ENCODE measurements around the gene CGREF1. TPM values are rescaled to one million over a fixed set of nuclear protein-coding genes. Genes with fewer than 3 reads are reported as not detected.
A peak's percentile ranks its signal among the peaks of the same experiment; 100 is the strongest.

The CGREF1 gene
- total RNA-seq, 1 experiment from 2014 or later, result 1.0 TPM

DNA sequence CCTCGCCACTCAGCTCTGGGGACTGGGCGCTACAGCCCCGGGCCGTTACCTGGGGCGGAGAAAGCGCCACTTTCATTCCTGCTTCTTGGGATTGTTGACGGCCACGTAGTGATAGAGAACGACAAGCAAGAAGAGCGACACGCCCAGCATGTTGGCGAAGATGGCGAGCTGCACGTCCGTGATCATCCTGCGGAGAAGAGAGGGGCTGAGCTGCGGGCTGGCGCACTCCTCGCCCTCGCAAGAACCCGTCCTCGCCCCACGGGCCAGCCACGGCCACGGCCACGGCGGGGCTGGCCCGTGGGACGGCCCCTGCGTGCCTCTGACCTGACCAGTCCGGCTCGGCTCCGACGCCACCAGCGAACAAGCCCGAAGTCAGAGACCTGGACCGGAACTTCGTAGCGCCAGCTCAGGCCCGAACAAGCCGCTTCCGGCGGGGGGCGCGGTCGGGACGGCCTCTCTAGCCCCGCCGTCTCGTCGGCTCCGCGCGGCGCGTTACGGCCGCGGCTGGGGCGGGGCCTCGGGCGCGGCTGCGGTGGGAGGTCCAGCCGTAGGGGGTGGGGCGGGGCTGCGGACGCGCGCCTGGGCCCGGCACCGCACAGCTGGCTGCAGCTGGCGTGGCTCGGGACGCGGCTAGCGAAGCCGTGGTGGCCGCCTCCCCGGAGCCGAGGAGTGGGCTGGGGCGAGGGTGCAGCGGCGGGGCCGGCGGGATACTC lies 47.5 kb downstream of the CGREF1 start, which contains the start of gene OST4:
TSS of gene OST4 (minus strand) at position 378 of the 713 bp plus-strand sequence.
- H3K27me3 ChIP-seq (ENCODE audit: control insufficient read depth, insufficient read depth, low read length), result no peaks in the 10 kb centered on the region
- peak; percentile 99 for DNase-seq
- H3K4me3 ChIP-seq (ENCODE audit: insufficient read depth, low read depth, low read length), result peak within 1 kb of the TSS; percentile 99
- H3K36me3 ChIP-seq (replicated peaks; ENCODE audit: control insufficient read depth, insufficient read depth, low read length), result peaks cover 18% of the 10 kb centered on the region

DNA sequence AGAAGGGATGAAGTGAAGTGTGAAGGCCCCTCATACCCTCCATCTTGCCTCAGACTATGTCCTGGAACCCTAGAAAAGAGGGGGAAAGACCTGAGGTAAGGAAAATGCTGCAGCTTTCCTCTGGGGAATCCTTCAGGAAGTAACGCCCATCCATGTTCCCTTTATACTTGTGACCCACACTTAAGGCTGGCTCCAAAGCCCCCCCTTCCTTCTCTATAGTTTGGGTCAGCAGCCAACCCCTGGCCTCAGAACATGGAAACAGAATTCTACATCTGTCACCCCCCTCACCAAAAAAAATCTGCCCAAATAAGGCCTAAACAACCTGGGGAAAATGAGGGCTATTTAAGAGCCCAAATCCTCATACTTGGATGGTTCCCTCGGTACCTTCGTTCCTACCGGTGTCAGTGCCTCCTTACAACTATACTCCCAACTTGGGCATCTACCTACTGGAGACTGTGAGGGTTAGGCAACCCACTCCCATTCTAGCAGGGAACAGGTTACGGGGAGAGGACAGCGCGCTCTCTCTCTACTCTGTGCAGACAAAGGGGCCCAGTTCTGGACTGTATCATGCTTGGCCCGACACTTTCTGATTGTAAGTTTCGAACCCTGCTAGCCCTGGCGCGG lies 48.2 kb downstream of the CGREF1 start:
- DNase-seq, result no peak
- Histone ChIP-seq H3K36me3 (replicated peaks; ENCODE audit: control insufficient read depth, insufficient read depth, low read length) (peaks cover 18% of the 10 kb centered on the region), H3K27me3 (ENCODE audit: control insufficient read depth, insufficient read depth, low read length) (no peaks in the 10 kb centered on the region), H3K4me3 (ENCODE audit: insufficient read depth, low read depth, low read length) (peak overlapping the region; percentile 99)

GRCh38 chr2:27069961-27070618 lies 48.8 kb downstream of the CGREF1 start:
- Histone ChIP-seq H3K27me3 (ENCODE audit: control insufficient read depth, insufficient read depth, low read length) (no peaks in the 10 kb centered on the region), H3K36me3 (replicated peaks; ENCODE audit: control insufficient read depth, insufficient read depth, low read length) (peaks cover 22% of the 10 kb centered on the region), H3K4me3 (ENCODE audit: insufficient read depth, low read depth, low read length) (no peak overlapping the region)
- no peak for DNase-seq

- H3K4me3 ChIP-seq (ENCODE audit: insufficient read depth, low read depth, low read length), result no peak overlapping the region
Observed at GRCh38 chr2:27069436-27069835, 49.5 kb downstream of the CGREF1 start.

DNA sequence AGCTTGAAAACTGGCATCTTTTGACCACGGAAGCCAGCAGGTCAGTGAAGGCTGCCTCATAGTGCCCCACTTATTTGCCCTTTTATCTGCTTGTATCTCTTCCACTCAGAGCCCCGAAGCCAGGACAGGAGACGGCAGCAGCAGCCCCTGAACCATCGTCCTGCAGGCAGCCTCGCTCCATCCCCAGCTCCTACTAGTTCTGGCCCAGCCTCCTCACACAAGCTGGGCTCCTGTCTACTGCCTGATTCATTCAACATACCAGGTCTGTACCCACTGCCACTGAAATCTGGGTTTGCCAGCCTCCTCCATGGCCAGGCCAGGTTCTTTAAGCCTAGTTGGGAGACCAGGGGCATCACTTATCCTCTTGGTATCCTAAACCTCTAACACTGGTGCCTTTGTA lies 51.5 kb downstream of the CGREF1 start:
- Histone ChIP-seq H3K4me3 (ENCODE audit: insufficient read depth, low read depth, low read length) (no peak overlapping the region), H3K36me3 (replicated peaks; ENCODE audit: control insufficient read depth, insufficient read depth, low read length) (peaks cover 22% of the 10 kb centered on the region), H3K27me3 (ENCODE audit: control insufficient read depth, insufficient read depth, low read length) (no peaks in the 10 kb centered on the region)
- DNase-seq, result no peak

More at GRCh38 chr2:27069436-27069835, 49.5 kb downstream of the CGREF1 start:
- Histone ChIP-seq H3K27me3 (ENCODE audit: control insufficient read depth, insufficient read depth, low read length) (no peaks in the 10 kb centered on the region), H3K36me3 (replicated peaks; ENCODE audit: control insufficient read depth, insufficient read depth, low read length) (peaks cover 22% of the 10 kb centered on the region)
- DNase-seq, result no peak

DNA sequence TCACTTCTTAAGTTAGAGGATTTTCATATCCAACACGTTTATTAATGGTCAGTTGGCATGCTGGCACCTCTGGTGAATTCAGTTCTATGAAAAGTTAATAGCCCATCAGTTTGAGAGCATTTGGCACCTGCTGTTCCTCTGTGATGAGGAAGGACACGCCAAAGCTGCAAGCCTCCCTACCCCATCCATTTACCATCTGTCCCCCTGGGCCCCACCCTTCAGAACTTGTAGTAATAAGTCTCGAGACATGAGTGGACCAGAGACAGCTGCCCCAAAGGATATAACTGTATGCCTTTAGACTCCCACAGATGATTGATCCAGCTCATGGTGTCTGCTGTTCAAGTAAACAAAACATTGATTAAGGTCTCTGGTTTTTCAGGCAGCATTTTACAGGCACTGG lies 53.8 kb downstream of the CGREF1 start:
- DNase-seq, result no peak
- H3K27me3 ChIP-seq (ENCODE audit: control insufficient read depth, insufficient read depth, low read length), result no peaks in the 10 kb centered on the region
- peaks cover 21% of the 10 kb centered on the region for H3K36me3 ChIP-seq (replicated peaks; ENCODE audit: control insufficient read depth, insufficient read depth, low read length)
- no peak overlapping the region for H3K4me3 ChIP-seq (ENCODE audit: insufficient read depth, low read depth, low read length)

GRCh38 chr2:27060323-27060722 lies 58.6 kb downstream of the CGREF1 start:
- H3K4me3 ChIP-seq (ENCODE audit: insufficient read depth, low read depth, low read length), result no peak overlapping the region
- H3K36me3 ChIP-seq (replicated peaks; ENCODE audit: control insufficient read depth, insufficient read depth, low read length), result peaks cover 15% of the 10 kb centered on the region
- no peak for DNase-seq
- H3K27me3 ChIP-seq (ENCODE audit: control insufficient read depth, insufficient read depth, low read length), result no peaks in the 10 kb centered on the region

GRCh38 chr2:27059141-27059820 lies 59.6 kb downstream of the CGREF1 start:
- H3K27me3 ChIP-seq (ENCODE audit: control insufficient read depth, insufficient read depth, low read length), result no peaks in the 10 kb centered on the region
- no peak for DNase-seq
- H3K36me3 ChIP-seq (replicated peaks; ENCODE audit: control insufficient read depth, insufficient read depth, low read length), result peaks cover 18% of the 10 kb centered on the region
- no peak overlapping the region for H3K4me3 ChIP-seq (ENCODE audit: insufficient read depth, low read depth, low read length)

DNA sequence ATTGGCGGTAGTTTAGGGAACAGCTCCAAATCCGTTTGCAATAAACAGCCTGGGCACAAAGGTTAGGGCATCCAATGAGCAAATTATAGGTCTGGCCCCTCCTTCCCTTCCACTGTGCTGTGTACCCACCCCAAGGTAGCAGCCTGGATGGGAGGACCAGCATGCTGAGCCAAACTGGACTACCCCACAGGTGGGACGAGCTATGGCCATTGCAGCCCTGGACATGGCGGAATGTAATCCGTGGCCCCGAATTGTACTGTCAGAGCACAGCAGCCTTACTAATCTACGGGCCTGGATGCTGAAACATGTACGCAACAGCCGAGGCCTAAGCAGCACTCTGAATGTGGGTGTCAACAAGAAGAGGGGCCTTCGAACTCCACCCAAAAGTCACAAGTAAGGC lies 60.7 kb downstream of the CGREF1 start:
- Histone ChIP-seq H3K4me3 (ENCODE audit: insufficient read depth, low read depth, low read length) (no peak overlapping the region), H3K27me3 (ENCODE audit: control insufficient read depth, insufficient read depth, low read length) (no peaks in the 10 kb centered on the region), H3K36me3 (replicated peaks; ENCODE audit: control insufficient read depth, insufficient read depth, low read length) (peaks cover 22% of the 10 kb centered on the region)
- DNase-seq, result no peak

DNA sequence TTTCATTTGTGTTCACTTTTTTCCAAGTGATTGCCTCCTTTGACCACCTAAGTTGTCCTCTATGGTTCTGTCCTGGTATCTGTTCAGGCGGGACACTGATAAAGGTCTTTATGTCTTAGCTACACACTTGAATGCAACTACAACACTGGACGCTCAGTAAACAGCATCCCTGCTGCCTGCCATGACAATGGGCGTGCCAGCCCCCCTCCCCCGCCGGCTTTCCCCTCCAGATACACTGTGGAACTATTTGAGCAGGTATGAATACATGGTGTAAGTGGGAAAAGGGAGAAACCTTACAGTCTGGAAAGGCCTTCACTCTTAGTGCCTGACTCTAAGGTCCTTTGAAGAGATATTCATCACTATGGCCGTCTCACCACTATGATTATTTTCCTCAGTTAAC lies 61.7 kb downstream of the CGREF1 start:
- Histone ChIP-seq H3K27me3 (ENCODE audit: control insufficient read depth, insufficient read depth, low read length) (no peaks in the 10 kb centered on the region), H3K36me3 (replicated peaks; ENCODE audit: control insufficient read depth, insufficient read depth, low read length) (peaks cover 22% of the 10 kb centered on the region), H3K4me3 (ENCODE audit: insufficient read depth, low read depth, low read length) (no peak overlapping the region)
- DNase-seq, result no peak

DNA sequence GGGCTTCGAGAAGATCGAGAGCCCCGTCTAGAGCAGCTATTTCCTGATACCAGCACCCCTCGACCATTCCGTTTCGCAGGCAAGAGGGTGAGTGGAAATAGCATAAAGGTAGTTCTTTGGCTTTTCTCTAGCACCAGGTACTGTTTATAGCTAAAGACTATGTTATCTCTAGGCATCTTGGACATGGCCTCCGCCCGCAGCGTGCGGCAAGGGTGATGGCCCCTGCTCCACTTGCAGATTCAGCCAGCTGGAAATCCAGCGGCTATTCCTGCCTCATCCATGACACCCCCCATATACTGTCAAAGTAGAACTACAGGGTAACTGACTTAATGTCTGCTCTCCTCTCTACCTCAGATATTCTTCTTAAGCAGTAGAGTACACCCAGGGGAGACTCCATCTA lies 64.2 kb downstream of the CGREF1 start:
- Histone ChIP-seq H3K27me3 (ENCODE audit: control insufficient read depth, insufficient read depth, low read length) (no peaks in the 10 kb centered on the region), H3K4me3 (ENCODE audit: insufficient read depth, low read depth, low read length) (no peak overlapping the region), H3K36me3 (replicated peaks; ENCODE audit: control insufficient read depth, insufficient read depth, low read length) (peaks cover 22% of the 10 kb centered on the region)
- DNase-seq, result no peak

GRCh38 chr2:27053776-27054175 lies 65.2 kb downstream of the CGREF1 start:
- Histone ChIP-seq H3K27me3 (ENCODE audit: control insufficient read depth, insufficient read depth, low read length) (no peaks in the 10 kb centered on the region), H3K36me3 (replicated peaks; ENCODE audit: control insufficient read depth, insufficient read depth, low read length) (peaks cover 18% of the 10 kb centered on the region), H3K4me3 (ENCODE audit: insufficient read depth, low read depth, low read length) (no peak overlapping the region)
- DNase-seq, result no peak

DNA sequence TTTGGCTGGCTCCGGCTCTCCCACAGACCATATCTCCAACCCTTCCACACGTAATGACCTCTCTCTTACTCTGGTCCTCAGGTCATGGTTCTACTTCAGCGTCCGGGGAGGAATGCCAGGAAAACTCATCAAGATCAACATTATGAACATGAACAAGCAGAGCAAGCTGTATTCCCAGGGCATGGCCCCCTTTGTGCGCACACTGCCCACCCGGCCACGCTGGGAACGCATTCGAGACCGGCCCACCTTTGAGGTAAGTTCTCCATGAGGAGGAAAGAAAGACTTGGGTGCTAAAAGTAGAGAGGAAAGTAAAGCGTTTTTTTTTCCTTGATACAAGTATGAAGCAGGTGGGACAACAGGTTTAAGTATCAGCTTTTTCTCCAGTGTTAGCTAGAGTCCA lies 65.6 kb downstream of the CGREF1 start:
- H3K36me3 ChIP-seq (replicated peaks; ENCODE audit: control insufficient read depth, insufficient read depth, low read length), result peaks cover 17% of the 10 kb centered on the region
- no peaks in the 10 kb centered on the region for H3K27me3 ChIP-seq (ENCODE audit: control insufficient read depth, insufficient read depth, low read length)
- DNase-seq, result no peak
- no peak overlapping the region for H3K4me3 ChIP-seq (ENCODE audit: insufficient read depth, low read depth, low read length)

GRCh38 chr2:27051902-27052645 lies 66.9 kb downstream of the CGREF1 start:
- Histone ChIP-seq H3K36me3 (replicated peaks; ENCODE audit: control insufficient read depth, insufficient read depth, low read length) (peaks cover 16% of the 10 kb centered on the region), H3K4me3 (ENCODE audit: insufficient read depth, low read depth, low read length) (peak overlapping the region; percentile 91), H3K27me3 (ENCODE audit: control insufficient read depth, insufficient read depth, low read length) (no peaks in the 10 kb centered on the region)
- DNase-seq, result peak; percentile 81
